Stimulated activated CD4-positive, alpha-beta T cell treated with anti-CD3 and anti-CD28 coated beads, TNF-alpha, amount 100 ng/mL, for 1 hour (primary cell): ENCODE measurements around the gene CRLF1.
A peak's percentile ranks its signal among the peaks of the same experiment; 100 is the strongest.

ENCODE experiments used
- DNase-seq, 3 donors: peaks; one replicate each; pipeline ENCODE4 v3.0.0-alpha.2; 2020; ENCODE audit warnings: low read depth in 3 of 3, low spot score in 1 of 3

The CRLF1 gene

GRCh38 chr19:18558604-18559003 is 48.0 kb downstream of the CRLF1 start:
- DNase-seq, result no peak

GRCh38 chr19:18558202-18558555 is 48.4 kb downstream of the CRLF1 start:
- no peak for DNase-seq

- DNase-seq, result peak; percentile 90 to 96 (median 94)
Observed at GRCh38 chr19:18557411-18558201, 49.0 kb downstream of the CRLF1 start, which contains the start of gene KXD1. Gene KXD1, plus strand, starts transcription at chr19:18557870. Its CDS starts 4,187 bp downstream, at chr19:18562057.

- DNase-seq, result no peak
Observed at GRCh38 chr19:18551631-18552030, 55.0 kb downstream of the CRLF1 start.

- peak; percentile 37 to 60 (median 40) for DNase-seq
Observed at GRCh38 chr19:18543814-18544475, 62.7 kb downstream of the CRLF1 start.
